Lower leg skin (tissue), 4 donors: ENCODE results near the gene DEPDC1B. TPM values are rescaled to one million over a fixed set of nuclear protein-coding genes. Genes with fewer than 3 reads are reported as not detected.

Experiments
- DNase-seq, 2 donors: peaks; one replicate each; pipeline ENCODE4 v3.0.0-alpha.2; 2019; ENCODE audit warnings: low spot score in 2 of 2
- H3K4me3 ChIP-seq: fragments of 200-600 bp; sonication (generic); 2 replicates; pipeline ENCODE4 v1.5.1; 2017; ENCODE audit warnings: mild to moderate bottlenecking, low read depth; ENCODE audit not compliant: poor library complexity, severe bottlenecking
- POLR2A ChIP-seq, 2 donors: fragments of 450-650 bp; IDR thresholded peaks; one replicate each; pipeline ENCODE4 v1.6.1; 2016 to 2017; ENCODE audit warnings: antibody characterized with exemption in 2 of 2, mild to moderate bottlenecking in 1 of 2, moderate library complexity in 1 of 2
- WGBS, 2 donors: methylation state at CpG; one replicate each; pipeline ENCODE4 v1.1.5; 2018; 5-methylcytosine and 5-hydroxymethylcytosine counted together
- intact Hi-C: fragments of 100-400 bp; cut with DNase I; formaldehyde crosslinking; loops from one replicate; pipeline ENCODE4 v1.15.0; 2023; ENCODE audit warnings: low total_unique reads
- total RNA-seq, 4 donors: library from RNA; depleted of rRNA; stranded (reverse); fragments of >200 nt; gene quantifications; one replicate each; pipeline ENCODE4 v1.1.0, GENCODE V29; 2016
- TF ChIP-seq, protein P1 (sequence below), 3 donors: fragments of 450-650 bp; IDR thresholded peaks; one replicate each; pipeline ENCODE4 v1.5.1; 2016; ENCODE audit warnings: antibody characterized with exemption in 3 of 3, mild to moderate bottlenecking in 3 of 3, moderate library complexity in 2 of 3

DEPDC1B gene
- total RNA-seq, 4 donors from 2014 or later: 0.13 to 2.9 (median 1.3) TPM

DNA sequence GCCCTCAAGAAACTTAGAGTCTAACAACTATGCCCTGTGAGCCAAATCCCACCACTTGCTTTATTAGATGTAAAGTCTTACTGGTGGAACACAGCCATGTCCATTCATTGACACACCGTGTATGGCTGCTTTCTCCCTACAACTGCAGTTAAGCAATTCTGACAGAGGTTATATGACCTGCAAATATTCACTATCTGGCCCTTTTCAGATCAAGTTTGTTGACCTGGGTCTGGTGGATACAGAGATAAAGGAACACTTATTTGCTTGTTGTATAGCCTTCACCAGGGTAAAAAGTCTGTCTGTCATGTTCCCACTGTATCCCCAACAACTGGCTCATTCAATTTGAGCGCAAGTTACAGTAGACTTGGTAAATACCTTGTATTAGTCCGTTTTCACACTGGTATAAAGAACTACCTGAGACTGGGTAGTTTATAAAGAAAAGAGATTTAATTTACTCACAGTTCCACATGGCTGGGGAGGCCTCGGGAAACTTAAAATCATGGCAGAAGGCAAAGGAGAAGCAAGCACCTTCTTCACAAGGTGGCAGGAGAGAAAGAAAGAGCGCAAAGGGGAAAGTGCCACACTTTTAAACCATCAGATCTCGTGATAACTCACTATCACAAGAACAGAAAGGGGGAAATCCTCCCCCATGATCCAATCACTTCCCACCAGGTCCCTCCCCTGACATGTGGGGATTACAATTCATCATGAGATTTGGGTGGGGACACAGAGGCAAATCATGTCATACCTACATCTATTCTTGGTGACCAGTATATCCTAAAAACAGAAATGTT is 27.9 kb downstream of the DEPDC1B start:
- no peak for TF ChIP-seq POLR2A (IDR thresholded peaks at IDR 0.05)
- TF ChIP-seq, protein P1, sequence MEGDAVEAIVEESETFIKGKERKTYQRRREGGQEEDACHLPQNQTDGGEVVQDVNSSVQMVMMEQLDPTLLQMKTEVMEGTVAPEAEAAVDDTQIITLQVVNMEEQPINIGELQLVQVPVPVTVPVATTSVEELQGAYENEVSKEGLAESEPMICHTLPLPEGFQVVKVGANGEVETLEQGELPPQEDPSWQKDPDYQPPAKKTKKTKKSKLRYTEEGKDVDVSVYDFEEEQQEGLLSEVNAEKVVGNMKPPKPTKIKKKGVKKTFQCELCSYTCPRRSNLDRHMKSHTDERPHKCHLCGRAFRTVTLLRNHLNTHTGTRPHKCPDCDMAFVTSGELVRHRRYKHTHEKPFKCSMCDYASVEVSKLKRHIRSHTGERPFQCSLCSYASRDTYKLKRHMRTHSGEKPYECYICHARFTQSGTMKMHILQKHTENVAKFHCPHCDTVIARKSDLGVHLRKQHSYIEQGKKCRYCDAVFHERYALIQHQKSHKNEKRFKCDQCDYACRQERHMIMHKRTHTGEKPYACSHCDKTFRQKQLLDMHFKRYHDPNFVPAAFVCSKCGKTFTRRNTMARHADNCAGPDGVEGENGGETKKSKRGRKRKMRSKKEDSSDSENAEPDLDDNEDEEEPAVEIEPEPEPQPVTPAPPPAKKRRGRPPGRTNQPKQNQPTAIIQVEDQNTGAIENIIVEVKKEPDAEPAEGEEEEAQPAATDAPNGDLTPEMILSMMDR (IDR thresholded peaks at IDR 0.05): no peak
- 97% methylated on average over 6 of the region's 6 CpGs for WGBS, 2 donors
- no peak for DNase-seq
- H3K4me3 ChIP-seq: no peak overlapping the region
- intact Hi-C loops: no loop called here

- no peak for DNase-seq
- 74 to 95% methylated on average over 2 of the region's 2 CpGs for WGBS, 2 donors
- no peak for TF ChIP-seq POLR2A (IDR thresholded peaks at IDR 0.05)
- TF ChIP-seq, protein P1 (IDR thresholded peaks at IDR 0.05): no peak
- intact Hi-C loops: no loop called here
- H3K4me3 ChIP-seq: no peak overlapping the region
These were observed 29.2 kb downstream of the DEPDC1B start for GRCh38 chr5:60670749-60671148.

DNA sequence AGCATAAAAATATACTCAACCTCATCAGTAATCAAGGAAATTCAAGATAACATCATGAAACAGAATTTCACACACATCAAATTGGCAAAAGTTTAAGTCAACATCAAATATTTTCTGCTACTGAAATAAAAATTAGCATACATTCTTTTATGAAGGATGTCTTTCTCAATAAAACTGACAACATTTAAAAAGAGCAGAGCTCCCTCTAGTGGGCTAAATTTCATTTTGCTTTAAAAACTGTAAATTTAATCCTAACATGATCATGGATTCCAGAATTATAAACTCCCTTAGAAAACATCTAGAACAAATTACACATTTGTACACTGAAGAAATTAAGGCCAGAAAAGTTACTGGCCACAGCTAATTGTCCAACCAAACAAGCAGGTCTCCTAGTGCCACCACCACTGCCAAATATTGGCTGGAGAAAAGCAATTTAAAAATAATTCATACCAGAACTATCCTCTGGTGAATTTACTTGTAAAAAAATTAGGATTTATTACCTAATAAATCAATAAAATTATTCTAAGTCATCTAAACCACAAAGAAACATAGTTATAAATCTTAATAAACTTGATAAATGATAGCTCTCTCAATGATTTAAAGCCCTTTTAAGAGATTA is 31.2 kb downstream of the DEPDC1B start:
- intact Hi-C loops: loop anchor here (10.0 kb wide), 1 partner anchor 864 kb away; no protein-coding TSS in a partner anchor
- no peak overlapping the region for H3K4me3 ChIP-seq
- no peak for TF ChIP-seq POLR2A (IDR thresholded peaks at IDR 0.05)
- TF ChIP-seq, protein P1 (IDR thresholded peaks at IDR 0.05): no peak
- DNase-seq: no peak

- TF ChIP-seq, protein P1 (IDR thresholded peaks at IDR 0.05): no peak
- TF ChIP-seq POLR2A (IDR thresholded peaks at IDR 0.05): no peak
- WGBS, 2 donors: 79 to 88% methylated on average over 3 of the region's 3 CpGs
- H3K4me3 ChIP-seq: no peak overlapping the region
- intact Hi-C loops: no loop called here
- no peak for DNase-seq
These were observed 47.9 kb downstream of the DEPDC1B start for GRCh38 chr5:60651872-60652620.

DNA sequence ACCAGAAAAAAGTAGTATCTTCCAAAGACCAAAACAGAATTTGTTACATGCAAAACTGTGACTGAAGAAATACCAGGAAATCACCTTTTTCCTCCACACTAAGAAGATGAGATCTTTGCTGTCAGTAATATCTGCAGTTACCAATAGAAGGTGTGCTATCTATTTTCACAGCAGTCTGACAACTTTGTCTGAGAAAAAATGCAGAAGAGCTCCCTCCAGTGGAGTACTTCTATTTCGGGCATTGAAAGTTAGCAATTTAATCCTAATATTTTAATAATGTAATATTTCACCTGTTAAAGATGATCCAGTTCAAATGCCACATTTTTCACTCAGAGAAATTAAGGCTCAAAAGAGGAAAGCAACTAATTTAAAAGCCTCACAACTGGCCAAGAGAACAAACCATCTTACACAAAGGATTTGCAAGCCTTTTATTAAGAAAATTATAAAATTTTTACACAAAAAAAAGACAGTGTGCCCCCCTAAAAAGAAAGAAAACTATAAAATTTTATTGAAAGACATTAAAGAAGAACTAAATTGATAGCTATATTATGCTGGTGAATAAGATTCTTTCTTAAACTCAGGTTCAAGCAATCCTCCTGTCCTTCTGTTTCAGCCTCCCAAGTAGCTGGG is 50.6 kb downstream of the DEPDC1B start:
- DNase-seq: no peak
- TF ChIP-seq, protein P1 (IDR thresholded peaks at IDR 0.05): no peak
- no peak for TF ChIP-seq POLR2A (IDR thresholded peaks at IDR 0.05)
- no peak overlapping the region for H3K4me3 ChIP-seq
- 7 to 17% methylated on average over 1 of the region's 1 CpG for WGBS, 2 donors
- intact Hi-C loops: no loop called here
